MM.1S (cell line): ENCODE results near the gene ATMIN.

Experiments used
- DNase-seq: peaks from one replicate; pipeline ENCODE4 v3.0.0-alpha.2; 2015
- H2AFZ ChIP-seq: fragments of 300-600 bp; sonication (generic); 2 replicates; pipeline ENCODE4 v1.6.0; 2016; ENCODE audit warnings: antibody characterized with exemption, low read length
- H3F3A ChIP-seq: fragments of 300-600 bp; sonication (generic); 2 replicates; pipeline ENCODE4 v1.6.1; 2016; ENCODE audit warnings: mild to moderate bottlenecking, antibody characterized with exemption, low read length, moderate library complexity, mixed read lengths; ENCODE audit not compliant: insufficient read depth
- H3K27ac ChIP-seq: fragments of 300-600 bp; sonication (generic); 2 replicates; pipeline ENCODE4 v1.5.1; 2016; ENCODE audit warnings: mild to moderate bottlenecking, low read length
- H3K27me3 ChIP-seq: fragments of 300-600 bp; sonication (generic); replicated peaks from 2 replicates; pipeline ENCODE4 v1.6.0; 2016; ENCODE audit warnings: low read length; ENCODE audit not compliant: insufficient read depth
- H3K36me3 ChIP-seq: fragments of 300-600 bp; sonication (generic); replicated peaks from 2 replicates; pipeline ENCODE4 v1.6.1; 2016; ENCODE audit warnings: mild to moderate bottlenecking, low read length, mixed read lengths; ENCODE audit not compliant: insufficient read depth
- H3K4me1 ChIP-seq: fragments of 300-600 bp; sonication (generic); 2 replicates; pipeline ENCODE4 v1.6.1; 2016; ENCODE audit warnings: low read length, mixed read lengths
- H3K4me2 ChIP-seq: fragments of 300-600 bp; sonication (generic); 2 replicates; pipeline ENCODE4 v1.6.0; 2016; ENCODE audit warnings: low read depth, low read length
- H3K4me3 ChIP-seq: fragments of 300-600 bp; sonication (generic); 2 replicates; pipeline ENCODE4 v1.5.1; 2016; ENCODE audit warnings: low read length, mixed read lengths
- H3K79me2 ChIP-seq: fragments of 300-600 bp; sonication (generic); 2 replicates; pipeline ENCODE4 v1.6.1; 2016; ENCODE audit warnings: mixed run types, low read length, mixed read lengths
- H3K9ac ChIP-seq: fragments of 300-600 bp; sonication (generic); 2 replicates; pipeline ENCODE4 v1.6.1; 2016; ENCODE audit warnings: low read length, mixed read lengths
- H3K9me2 ChIP-seq: fragments of 300-600 bp; sonication (generic); replicated peaks from 2 replicates; pipeline ENCODE4 v1.6.1; 2016; ENCODE audit warnings: mild to moderate bottlenecking, low read length, mixed read lengths; ENCODE audit not compliant: insufficient read depth
- H3K9me3 ChIP-seq: fragments of 300-600 bp; sonication (generic); replicated peaks from 2 replicates; pipeline ENCODE4 v1.6.1; 2016; ENCODE audit warnings: mild to moderate bottlenecking, low read length, mixed read lengths; ENCODE audit not compliant: insufficient read depth
- H4K20me1 ChIP-seq: fragments of 300-600 bp; sonication (generic); 2 replicates; pipeline ENCODE4 v1.6.1; 2016; ENCODE audit warnings: mild to moderate bottlenecking, low read length, moderate library complexity, mixed read lengths; ENCODE audit not compliant: insufficient read depth
- EZH2 ChIP-seq: fragments of 300-600 bp; sonication (generic); optimal IDR thresholded peaks from 2 replicates; pipeline ENCODE3; 2017; ENCODE audit warnings: low read depth, mild to moderate bottlenecking, antibody characterized with exemption, low read length, mixed read lengths
- EZH2phosphoT487 ChIP-seq: fragments of 300-600 bp; sonication (generic); IDR thresholded peaks from 2 replicates; pipeline ENCODE4 v1.6.1; 2018; ENCODE audit warnings: antibody characterized with exemption, low read length
- TF ChIP-seq, protein P1 (sequence below): fragments of 300-600 bp; sonication (generic); IDR thresholded peaks from 2 replicates; pipeline ENCODE4 v1.5.1; 2016; ENCODE audit warnings: antibody characterized with exemption, low read length, mixed read lengths

The ATMIN gene

DNA sequence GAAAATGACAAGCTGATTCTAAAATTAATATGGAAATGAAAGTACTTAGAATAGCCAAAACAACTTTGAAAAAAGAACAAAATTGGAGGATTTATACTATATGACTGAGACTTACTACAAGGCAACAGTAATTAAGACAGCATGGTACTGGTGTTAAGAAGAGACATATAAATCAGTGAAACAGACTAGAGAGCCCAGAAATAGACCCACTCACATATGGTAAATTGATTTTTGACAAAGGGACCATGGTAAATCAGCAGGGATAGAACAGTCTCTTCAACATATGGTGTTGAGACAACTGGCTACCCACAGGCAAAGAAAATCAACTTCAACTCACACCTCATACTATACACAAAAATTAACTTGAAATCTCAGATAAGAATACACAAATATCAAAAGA lies 41.8 kb upstream of the ATMIN start:
- Histone ChIP-seq H3K79me2 (peaks cover 77% of the 10 kb centered on the region), H3K27ac (no peak overlapping the region), H3K4me2 (no peak overlapping the region), H3K9me2 (no peaks in the 10 kb centered on the region), H3K9me3 (no peaks in the 10 kb centered on the region), H2AFZ (no peak overlapping the region), H3F3A (no peaks in the 10 kb centered on the region), H3K4me1 (no peaks in the 10 kb centered on the region), H3K4me3 (no peak overlapping the region), H3K9ac (no peak overlapping the region), H4K20me1 (no peaks in the 10 kb centered on the region), H3K27me3 (no peaks in the 10 kb centered on the region), H3K36me3 (no peaks in the 10 kb centered on the region)
- no peak for DNase-seq
- TF ChIP-seq, protein P1, sequence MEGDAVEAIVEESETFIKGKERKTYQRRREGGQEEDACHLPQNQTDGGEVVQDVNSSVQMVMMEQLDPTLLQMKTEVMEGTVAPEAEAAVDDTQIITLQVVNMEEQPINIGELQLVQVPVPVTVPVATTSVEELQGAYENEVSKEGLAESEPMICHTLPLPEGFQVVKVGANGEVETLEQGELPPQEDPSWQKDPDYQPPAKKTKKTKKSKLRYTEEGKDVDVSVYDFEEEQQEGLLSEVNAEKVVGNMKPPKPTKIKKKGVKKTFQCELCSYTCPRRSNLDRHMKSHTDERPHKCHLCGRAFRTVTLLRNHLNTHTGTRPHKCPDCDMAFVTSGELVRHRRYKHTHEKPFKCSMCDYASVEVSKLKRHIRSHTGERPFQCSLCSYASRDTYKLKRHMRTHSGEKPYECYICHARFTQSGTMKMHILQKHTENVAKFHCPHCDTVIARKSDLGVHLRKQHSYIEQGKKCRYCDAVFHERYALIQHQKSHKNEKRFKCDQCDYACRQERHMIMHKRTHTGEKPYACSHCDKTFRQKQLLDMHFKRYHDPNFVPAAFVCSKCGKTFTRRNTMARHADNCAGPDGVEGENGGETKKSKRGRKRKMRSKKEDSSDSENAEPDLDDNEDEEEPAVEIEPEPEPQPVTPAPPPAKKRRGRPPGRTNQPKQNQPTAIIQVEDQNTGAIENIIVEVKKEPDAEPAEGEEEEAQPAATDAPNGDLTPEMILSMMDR, result no peak
- TF ChIP-seq EZH2 (no peak), EZH2phosphoT487 (no peak)

DNA sequence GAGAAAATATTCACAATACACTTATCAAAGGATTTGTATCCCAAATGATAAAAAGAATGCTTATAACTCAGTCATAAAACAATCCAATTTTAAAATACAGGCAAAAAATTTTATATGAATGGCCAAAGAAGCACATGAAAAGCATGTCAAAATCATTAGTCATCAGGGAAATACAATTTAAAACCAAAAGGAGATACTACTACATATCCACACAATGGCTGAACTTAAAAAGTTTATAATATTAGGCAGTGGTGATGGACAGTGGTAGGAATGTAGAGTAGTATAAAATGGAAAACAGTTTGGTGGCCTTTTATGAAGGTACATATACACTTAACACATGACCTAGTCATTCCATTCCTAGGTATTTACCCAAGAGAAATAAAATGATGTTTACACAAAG lies 41.2 kb upstream of the ATMIN start:
- TF ChIP-seq EZH2phosphoT487 (no peak), EZH2 (no peak)
- TF ChIP-seq, protein P1, result no peak
- Histone ChIP-seq H3K9ac (no peak overlapping the region), H3K4me2 (no peak overlapping the region), H3K79me2 (peaks cover 84% of the 10 kb centered on the region), H3F3A (no peaks in the 10 kb centered on the region), H3K4me3 (no peak overlapping the region), H3K9me3 (no peaks in the 10 kb centered on the region), H3K9me2 (no peaks in the 10 kb centered on the region), H3K36me3 (no peaks in the 10 kb centered on the region), H2AFZ (no peak overlapping the region), H3K27me3 (no peaks in the 10 kb centered on the region), H3K4me1 (no peaks in the 10 kb centered on the region), H4K20me1 (no peaks in the 10 kb centered on the region), H3K27ac (no peak overlapping the region)
- no peak for DNase-seq

DNA sequence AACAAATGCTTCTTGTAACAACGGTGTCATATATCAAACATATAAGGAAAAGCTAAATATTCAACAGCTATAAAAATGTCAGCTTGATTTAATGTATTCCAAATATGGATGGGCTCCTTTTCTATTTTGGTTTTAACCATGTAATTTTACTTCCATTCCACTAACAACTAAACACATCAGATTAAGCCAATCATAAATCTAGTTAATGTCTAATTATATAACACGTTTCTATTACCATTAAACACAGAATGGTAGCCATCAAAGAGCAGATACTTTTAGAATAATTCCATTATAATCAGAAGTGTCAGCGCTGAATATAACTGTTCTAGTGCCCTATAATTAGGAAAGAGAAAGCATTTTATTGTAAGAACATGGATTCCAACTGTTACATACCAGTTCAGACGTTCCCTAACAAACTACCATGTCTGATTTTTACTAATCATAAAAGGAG lies 38.9 kb upstream of the ATMIN start:
- no peak overlapping the region for H3K4me2 ChIP-seq
- TF ChIP-seq, protein P1, result no peak
- TF ChIP-seq EZH2 (no peak), EZH2phosphoT487 (no peak)

More for the DNA sequence above, 38.9 kb upstream of the ATMIN start:
- Histone ChIP-seq H3K79me2 (peaks cover 92% of the 10 kb centered on the region), H3K9ac (no peak overlapping the region), H3K27ac (no peak overlapping the region), H2AFZ (no peak overlapping the region), H3K36me3 (no peaks in the 10 kb centered on the region), H3F3A (no peaks in the 10 kb centered on the region), H4K20me1 (no peaks in the 10 kb centered on the region), H3K9me3 (no peaks in the 10 kb centered on the region), H3K4me1 (no peaks in the 10 kb centered on the region), H3K9me2 (no peaks in the 10 kb centered on the region), H3K4me3 (no peak overlapping the region), H3K27me3 (no peaks in the 10 kb centered on the region)
- no peak for DNase-seq
